Stimulated activated CD8-positive, alpha-beta memory T cell treated with anti-CD3 and anti-CD28 coated beads, Interleukin-4, amount 100 ng/mL, for 24 hours (primary cell): Measurements from ENCODE around the gene RNPEP.
"Not testable (repeated sequence)": the region's sequence is repeated elsewhere in the genome, so short reads cannot be mapped to it uniquely, and the experiment has no call there.

Experiments used
- DNase-seq: peaks from one replicate; pipeline ENCODE4 v3.0.0-alpha.2; 2020; ENCODE audit warnings: low read depth

RNPEP gene

GRCh38 chr1:201958348-201958747, 24.1 kb upstream of the RNPEP start:
- DNase-seq: no peak

DNA sequence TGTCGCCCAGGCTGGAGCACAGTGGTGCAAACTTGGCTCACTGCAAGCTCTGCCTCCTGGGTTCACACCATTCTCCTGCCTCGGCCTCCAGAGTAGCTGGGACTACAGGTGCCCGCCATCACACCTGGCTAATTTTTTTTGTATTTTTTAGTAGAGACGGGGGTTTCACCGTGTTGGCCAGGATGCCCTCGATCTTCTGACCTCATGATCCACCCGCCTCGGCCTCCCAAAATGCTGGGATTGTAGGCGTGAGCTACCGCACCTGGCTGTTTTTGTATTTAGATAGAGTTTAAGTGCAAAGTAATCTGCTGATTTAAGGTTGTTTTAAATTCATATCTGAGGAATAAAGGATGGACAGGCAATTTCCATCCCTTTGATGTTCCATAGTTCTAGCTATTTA, 20.1 kb upstream of the RNPEP start:
- DNase-seq: not testable (repeated sequence)

DNA sequence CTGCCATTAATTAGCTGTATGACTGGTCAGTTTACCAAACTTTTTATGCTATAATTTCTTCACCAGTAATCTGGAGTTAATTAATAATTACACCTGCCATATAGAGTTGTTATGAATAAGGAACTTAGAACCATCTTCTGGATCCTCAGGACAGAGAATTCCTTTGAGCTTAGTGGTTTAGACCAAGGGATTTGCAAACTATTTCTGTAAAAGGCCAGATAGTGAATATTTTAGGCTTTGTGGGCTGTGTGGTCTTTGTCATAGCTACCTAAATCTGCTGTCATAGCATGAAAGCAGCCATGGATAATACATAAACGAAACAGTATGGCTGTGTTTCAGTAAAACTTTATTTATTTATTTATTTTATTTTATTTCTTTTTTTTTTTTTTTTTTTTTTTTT, 18.2 kb upstream of the RNPEP start:
- DNase-seq: no peak

GRCh38 chr1:201966171-201966570, 16.3 kb upstream of the RNPEP start:
- no peak for DNase-seq

- no peak for DNase-seq
These were observed 14.1 kb upstream of the RNPEP start for GRCh38 chr1:201968202-201968925.

GRCh38 chr1:201970334-201971159, 11.9 kb upstream of the RNPEP start:
- no peak for DNase-seq

- DNase-seq: peak; percentile 62
These were observed 296 bp upstream of the RNPEP start for GRCh38 chr1:201982082-201982622.

- no peak for DNase-seq
These were observed 945 bp downstream of the RNPEP start for GRCh38 chr1:201983380-201983805.

- no peak for DNase-seq
These were observed 2.0 kb downstream of the RNPEP start for GRCh38 chr1:201984446-201984845.

DNA sequence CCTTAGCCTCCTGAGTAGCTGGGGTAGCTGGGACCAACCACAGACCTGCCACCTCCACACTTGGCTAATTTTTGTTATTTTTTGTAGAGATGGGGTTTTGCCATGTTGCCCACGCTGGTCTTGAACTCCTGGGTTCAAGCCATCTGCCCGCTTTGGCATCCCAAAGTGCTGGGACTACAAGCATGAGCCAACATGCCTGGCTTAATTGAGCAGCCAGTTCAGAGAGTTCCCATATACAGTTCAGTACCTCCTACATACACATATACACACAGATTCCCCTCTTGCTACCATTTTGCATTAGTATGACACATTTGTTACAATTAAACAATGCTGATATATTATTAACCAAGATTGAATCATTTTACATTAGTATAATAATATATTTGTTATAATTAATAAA, 2.9 kb downstream of the RNPEP start:
- DNase-seq: no peak

DNA sequence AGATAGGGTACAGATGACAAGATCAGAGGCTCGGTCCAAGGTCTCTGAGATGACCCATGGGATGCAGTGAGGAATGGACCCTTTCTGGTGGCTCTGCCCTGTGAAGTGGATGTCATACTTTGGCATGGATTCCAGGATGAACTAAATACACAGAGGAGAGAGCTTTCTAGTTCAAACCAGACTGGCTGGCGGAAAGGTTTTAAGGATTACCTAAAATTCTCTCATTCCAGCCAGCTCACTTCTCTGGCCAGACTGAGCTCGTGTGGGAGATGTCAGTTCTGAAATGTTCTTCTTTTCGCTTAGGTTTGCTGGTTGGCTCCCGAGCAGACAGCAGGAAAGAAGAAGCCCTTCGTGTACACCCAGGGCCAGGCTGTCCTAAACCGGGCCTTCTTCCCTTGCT, 6.2 kb downstream of the RNPEP start:
- no peak for DNase-seq

DNA sequence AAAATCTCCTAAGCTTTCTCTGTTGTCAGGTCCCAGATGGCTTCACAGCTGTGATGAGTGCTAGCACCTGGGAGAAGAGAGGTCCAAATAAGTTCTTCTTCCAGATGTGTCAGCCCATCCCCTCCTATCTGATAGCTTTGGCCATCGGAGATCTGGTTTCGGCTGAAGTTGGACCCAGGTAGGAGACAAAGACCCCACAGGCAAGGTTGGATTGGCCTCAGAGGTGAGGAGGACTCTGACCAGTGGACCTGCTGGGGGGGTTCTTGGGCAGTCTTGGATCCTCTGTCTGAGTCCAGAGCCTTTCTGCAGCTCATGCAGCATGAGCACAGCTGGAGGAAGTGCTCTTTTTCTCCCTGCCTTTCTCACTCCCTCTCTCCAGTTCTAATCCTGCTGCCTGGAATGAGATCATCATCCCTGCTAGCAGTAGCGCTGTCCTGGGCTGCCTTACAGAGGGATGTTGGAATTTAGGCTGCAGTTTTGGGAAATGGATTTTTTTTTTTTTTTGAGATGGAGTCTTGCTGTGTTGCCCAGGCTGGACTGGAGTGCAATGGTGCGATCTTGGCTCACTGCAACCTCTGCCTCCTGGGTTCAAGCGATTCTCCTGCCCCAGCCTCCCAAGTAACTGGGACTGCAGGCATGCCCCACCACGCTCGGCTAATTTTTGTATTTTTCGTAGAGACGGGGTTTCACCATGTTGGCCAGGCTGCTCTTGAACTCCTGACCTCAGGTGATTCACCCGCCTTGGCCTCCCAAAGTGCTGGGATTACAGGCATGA, 7.1 kb downstream of the RNPEP start:
- DNase-seq: no peak

GRCh38 chr1:201990427-201990826, 8.0 kb downstream of the RNPEP start:
- no peak for DNase-seq

DNA sequence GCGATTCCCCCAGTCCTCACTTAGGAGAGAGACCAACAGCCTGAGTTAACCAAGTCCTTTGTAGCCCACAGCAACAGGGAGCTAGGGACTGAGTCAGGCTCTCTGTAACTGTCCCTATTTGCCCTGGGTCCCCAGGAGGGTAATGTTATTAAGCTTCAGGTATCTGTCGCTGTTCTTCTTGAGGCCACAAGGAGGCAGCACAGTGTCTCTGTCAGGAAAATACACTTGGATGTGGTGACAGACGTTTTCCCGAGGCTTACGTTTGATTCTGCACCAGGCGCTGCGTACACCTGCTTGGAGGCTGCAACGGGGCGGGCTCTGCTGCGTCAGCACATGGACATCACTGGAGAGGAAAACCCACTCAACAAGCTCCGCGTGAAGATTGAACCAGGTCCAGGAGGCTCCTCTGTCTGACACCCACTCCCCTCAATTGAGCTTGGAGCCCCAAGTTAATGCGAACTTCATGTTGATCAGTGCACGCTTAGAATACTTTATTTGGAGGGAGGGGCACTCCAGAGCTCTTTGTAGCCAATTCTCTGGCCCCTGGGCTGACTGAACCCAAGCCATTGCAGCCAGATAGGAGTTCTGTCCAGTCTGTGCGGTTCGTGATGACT, 17.3 kb downstream of the RNPEP start:
- no peak for DNase-seq

DNA sequence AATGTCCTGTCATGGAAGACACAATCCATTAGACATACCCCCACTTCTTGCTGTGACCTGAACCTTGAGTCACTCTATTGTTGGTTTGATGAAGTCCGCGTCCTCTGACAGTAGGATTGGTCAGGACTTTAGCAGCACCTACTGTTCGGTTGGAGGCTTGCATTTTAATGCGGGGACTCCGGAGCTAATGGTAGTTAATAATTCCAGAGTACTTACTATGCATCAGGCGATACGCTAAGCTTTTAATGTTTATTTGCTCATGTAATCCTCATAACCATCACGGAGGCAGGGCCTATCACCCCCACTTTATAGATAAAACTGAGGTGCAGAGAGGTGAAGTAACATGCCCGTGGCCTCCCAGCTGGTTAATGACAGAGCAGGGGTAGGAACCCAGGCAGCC, 20.1 kb downstream of the RNPEP start:
- DNase-seq: no peak

GRCh38 chr1:202004711-202005110, 22.3 kb downstream of the RNPEP start:
- no peak for DNase-seq

DNA sequence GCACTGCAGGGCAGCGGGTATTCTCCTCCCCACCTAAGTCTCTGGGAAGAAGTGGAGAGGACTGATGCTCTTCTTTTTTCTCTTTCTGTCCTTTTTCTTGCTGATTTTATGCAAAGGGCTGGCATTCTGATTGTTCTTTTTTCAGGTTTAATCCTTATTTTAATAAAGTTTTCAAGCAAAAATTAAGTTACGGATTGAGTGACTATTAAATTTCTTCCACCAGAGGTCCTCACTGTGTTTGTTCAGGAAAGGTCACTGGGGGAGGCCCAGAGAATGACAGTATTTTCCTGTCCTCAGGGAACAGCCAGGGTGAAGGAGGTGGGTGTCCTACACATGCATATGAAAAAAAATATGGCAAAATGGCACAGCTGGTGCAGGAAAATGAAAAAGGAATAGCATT, 23.5 kb downstream of the RNPEP start:
- no peak for DNase-seq

DNA sequence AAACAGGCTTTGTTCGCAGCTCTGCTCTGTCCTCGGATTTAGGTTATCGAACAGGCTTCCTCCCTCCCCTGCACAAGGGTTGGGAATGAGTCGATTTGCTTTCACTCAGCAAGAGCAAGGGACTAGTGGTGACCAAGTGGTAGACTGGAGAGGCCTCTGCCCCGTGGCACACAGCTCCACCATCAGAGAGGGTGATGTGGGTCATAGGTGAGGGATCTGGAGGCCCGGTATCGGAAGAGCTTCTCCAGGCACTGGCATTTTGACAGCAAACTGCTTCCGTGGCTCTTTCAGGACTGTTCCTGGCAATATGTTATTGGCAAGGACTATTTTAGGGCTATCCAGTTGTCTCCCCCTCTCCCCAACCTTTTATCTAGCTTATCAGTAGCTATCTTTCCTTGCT, 24.9 kb downstream of the RNPEP start:
- no peak for DNase-seq

GRCh38 chr1:202007805-202008489, 25.5 kb downstream of the RNPEP start:
- DNase-seq: no peak

DNA sequence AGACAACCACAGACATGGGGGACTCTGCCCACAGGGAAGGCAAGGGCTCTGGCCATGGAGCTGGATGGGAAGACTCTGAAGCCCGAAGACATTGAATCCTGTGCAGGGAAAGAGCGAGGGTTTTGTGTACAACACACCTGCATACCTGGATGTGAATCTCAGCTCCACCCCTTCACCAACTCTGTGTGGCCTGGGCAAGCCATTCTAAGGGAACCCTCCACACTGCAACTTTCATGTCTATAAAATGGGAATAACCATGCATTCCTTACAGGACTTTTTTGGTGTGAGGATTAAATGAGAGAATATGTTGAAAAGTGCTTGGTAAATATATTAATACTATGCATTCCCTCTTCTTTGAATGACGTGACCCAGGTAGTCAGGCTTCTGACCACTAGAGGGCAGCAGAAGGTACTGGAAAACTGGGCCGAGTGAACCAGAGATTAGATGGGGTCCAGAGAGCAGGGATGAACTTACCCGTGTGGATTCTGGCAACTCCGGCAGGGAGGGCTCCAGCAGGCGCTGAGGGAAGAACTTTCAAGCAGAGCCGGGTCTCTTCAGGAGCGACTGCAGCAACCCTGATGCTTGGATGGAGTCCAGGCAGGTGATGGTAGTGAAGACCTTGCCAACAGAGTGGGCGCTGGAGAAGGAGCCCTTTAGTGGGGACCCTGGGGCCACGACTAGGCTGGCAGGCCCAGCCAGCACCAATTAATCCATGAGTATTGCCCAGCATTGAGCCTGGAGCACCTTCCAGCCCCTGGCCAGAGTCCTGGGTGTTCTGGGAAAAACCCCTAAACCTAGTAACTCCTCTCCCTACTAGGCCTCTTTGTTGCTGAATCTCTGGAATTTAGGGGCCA, 27.1 kb downstream of the RNPEP start:
- DNase-seq: peak; percentile 44
